ENCODE data around the gene RC3H1.
A peak's percentile ranks its signal among the peaks of the same experiment; 100 is the strongest.
"Not testable (repeated sequence)": the region's sequence is repeated elsewhere in the genome, so short reads cannot be mapped to it uniquely, and the experiment has no call there.

The RC3H1 gene, protein sequence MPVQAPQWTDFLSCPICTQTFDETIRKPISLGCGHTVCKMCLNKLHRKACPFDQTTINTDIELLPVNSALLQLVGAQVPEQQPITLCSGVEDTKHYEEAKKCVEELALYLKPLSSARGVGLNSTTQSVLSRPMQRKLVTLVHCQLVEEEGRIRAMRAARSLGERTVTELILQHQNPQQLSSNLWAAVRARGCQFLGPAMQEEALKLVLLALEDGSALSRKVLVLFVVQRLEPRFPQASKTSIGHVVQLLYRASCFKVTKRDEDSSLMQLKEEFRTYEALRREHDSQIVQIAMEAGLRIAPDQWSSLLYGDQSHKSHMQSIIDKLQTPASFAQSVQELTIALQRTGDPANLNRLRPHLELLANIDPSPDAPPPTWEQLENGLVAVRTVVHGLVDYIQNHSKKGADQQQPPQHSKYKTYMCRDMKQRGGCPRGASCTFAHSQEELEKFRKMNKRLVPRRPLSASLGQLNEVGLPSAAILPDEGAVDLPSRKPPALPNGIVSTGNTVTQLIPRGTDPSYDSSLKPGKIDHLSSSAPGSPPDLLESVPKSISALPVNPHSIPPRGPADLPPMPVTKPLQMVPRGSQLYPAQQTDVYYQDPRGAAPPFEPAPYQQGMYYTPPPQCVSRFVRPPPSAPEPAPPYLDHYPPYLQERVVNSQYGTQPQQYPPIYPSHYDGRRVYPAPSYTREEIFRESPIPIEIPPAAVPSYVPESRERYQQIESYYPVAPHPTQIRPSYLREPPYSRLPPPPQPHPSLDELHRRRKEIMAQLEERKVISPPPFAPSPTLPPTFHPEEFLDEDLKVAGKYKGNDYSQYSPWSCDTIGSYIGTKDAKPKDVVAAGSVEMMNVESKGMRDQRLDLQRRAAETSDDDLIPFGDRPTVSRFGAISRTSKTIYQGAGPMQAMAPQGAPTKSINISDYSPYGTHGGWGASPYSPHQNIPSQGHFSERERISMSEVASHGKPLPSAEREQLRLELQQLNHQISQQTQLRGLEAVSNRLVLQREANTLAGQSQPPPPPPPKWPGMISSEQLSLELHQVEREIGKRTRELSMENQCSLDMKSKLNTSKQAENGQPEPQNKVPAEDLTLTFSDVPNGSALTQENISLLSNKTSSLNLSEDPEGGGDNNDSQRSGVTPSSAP

DNA sequence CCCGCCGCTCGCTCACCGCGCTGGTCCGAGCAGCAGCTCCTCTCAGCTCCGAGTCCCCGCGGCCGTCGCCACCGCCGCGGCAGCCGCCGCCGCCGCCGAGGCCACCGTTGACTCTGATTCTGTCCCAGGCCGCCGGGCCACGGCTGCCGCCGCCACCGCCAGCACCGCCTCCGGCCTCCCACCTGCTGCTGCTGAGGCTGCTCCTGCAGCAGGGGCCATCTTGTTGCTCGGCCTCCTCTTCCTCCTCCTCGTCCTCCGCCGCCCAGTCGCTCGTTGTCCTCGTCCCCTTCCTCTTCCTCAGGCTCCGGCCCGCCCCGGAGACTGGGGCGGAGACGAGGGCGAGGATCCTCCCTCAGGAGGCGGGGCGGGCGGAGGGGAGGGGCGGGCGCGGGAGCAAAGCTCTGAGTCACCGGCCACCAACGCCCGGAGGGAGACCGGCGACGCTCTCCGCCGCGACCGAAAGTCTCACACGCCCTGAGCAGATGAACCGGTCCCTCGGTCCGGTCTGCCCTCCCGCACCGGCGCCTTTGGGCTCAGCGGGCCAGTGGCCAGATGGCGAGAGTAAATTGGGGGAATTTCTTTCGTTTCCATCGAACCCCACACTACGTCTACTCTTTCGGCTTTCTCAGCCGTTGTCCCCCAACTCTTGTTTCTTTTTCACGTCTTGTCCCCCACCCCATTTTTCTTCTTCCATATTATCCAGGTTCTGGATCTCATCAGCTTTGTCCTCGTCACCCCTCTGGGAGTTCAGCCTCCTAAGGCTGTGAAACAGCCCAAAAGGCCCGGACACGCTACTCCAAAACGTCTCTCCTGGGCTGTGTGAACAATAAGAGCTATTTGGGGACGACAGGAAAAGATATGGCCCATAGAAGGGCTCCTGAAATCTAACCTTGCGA lies at the start of gene RC3H1:
TSS of gene RC3H1 (minus strand) at position 278 of the 896 bp plus-strand sequence. CDS start 29,372 bp downstream, outside the sequence.
- DNase-seq: peak; percentile 95

DNA sequence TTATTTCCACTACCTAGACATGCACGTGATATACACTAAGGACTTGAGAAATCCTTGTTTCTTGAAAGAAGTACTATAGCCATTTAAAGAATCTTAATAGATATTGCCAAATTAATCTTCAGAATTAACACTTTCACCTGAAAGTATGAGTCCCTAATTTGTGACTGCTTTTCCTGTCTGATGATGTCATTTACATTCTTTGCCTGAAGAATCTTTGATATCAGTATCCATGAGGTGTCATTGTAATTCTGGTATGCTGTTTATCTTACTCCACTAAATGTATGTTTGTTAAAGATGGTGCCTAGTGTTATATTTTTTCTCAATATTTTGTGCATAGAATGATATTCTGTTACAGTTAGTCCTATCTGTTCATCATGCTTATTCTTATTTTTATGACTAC lies 48.5 kb upstream of the RC3H1 start:
- no peak for DNase-seq

DNA sequence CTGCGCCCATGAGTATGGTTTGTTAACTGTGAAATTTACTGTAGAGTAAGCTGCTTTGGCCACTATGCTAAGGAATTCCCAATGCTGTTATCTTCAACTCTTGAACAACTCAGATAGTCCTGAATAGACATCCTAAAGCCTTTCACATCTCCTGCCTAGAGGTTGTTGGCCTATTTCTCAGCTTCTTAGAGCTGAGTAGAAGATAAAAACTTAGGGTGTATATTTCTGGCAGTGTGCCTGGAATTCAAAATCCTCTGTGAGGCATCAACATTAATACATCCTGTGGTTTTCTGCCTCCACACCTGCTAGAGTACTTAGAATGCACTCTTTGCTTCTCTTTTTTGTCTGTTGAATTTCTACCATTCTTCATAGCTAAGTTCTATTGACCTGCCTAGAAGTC lies 45.8 kb upstream of the RC3H1 start:
- DNase-seq: no peak

DNA sequence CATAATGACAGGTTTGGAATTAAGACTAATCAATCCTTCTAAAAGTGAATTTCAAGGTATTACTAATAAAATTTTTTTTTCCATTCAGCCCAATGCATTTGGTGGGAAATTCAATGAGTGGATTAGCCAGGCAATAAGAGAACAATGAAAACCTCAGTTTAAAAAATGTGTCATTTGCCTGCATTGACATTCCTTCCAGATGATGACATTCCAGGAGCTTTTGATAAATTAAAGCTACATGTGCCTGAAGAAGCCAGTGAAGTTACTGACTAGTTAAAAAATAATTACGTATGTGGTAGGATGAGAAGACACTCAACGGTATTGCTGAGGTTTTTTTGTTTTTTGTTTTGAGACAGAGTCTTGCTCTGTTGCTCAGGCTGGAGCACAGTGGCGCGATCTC lies 37.9 kb upstream of the RC3H1 start:
- DNase-seq: no peak

DNA sequence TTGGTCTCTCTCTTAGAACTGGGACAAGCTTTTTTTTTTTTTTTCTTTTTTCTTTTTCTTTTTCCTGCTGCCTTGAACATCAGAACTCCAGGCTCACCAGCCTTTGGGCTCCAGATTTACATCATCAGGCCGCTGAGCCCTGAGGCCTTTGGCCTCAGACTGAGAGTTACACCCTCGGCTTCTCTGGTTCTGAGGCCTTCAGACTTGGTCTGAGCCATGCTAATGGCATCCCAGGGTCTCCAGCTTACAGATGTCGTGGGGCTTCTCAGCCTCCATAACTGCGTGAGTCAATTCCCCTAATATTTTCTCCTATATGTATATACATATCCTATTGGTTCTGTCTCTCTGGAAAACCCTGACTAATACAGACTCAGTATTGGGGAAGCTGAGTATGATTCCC lies 36.5 kb upstream of the RC3H1 start:
- DNase-seq: no peak

DNA sequence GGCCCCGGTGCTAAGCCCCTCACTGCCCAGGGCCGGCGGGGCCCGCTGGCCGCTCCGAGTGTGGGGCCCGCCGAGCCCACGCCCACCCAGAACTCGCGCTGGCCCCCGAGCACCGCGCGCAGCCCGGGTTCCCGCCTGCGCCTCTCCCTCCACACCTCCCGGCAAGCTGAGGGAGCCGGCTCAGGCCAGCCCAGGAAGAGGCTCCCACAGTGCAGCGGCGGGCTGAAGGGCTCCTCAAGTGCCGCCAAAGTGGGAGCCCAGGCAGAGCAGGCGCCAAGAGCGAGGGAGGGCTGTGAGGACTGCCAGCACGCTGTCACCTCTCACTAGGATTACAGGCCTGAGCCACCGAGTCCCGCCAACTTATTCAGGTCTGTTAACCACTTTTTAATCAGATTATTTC lies 34.5 kb upstream of the RC3H1 start:
- DNase-seq: not testable (repeated sequence)

DNA sequence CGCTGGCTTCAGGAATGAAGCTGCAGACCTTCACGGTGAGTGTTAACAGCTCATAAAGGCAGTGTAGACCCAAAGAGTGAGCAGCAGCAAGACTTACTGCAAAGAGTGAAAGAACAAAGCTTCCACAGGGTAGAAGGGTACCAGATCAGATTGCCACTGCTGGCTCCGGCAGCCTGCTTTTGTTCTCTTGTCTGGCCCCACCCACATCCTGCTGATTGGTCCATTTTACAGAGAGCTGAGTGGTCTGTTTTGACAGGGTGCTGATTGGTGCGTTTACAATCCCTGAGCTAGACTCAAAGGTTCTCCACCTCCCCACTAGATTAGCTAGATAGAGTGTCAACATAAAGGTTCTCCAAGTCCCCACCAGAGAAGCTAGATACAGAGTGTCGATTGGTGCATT lies 33.6 kb upstream of the RC3H1 start:
- not testable (repeated sequence) for DNase-seq

DNA sequence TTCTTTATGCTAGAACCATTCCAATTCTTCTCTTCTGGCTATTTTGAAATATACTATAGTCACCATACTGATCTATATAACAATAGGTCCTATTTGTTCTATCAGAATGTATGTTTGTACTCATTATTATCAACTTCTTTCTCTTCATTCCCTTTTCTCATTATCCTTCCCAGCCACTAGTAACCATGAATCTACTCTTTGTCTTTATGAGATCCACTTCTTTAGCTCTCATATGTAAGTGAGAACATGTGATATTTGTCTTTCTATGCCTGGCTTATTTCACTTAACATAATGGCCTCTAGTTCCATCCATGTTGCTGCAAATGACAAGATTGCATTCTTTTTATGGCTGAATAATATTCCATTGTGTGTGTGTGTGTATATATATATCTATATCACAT lies 31.7 kb upstream of the RC3H1 start:
- no peak for DNase-seq

DNA sequence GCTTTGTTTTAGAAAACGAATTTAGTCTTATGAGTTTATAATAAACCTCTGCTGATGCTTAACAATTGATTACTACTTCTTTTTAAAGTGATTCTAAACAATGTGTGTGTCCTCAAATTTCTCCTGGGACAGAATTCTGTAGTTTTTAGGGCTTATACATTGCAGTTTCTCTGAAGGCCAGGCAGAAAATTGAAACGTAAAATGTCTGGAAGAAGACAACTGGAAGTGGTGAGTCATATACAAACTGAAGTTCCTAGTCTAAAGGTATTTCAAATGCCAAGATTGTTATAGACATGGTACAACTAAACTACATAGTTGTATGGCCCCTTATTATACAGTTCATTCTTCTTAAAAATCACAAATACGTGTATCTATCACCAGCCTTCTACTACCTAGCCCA lies 30.5 kb upstream of the RC3H1 start:
- no peak for DNase-seq

DNA sequence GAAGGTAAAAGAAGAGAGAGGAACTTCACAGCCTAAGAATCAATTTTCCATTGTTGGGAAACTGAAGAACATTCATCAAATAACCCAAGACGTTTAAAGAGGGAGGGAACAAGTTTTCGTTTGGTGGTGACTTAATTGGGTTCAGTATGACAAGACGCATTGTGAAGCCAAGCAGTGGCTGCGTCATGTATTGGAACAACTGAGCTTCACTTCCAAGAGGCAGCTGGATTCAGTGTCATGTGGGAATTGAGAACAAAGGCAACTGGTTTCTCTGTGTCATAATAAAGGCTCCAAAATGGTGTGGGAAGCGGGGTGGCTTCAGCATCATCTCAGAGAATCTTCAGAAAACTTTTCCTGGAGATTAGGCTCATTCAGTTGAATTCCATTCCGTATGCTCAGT lies 29.8 kb upstream of the RC3H1 start:
- DNase-seq: no peak

DNA sequence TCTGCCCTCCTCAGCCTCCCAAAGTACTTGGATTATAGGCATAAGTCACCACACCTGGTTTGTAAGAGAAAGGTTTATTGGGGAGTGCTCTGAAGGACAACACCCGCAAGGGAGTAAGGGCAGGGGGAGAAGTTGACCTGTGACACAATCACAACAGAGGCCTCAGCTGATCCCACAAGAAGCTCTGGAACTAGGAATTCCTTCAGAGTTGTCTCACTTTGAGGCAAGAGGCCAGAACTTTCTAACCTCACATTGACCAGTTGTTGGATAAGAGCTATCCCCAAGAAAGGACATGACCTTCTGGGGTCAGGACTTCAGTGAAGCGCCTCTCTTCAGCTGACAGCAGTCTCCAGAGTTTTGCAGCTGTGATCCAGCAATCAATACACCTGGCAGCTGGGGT lies 27.4 kb upstream of the RC3H1 start:
- DNase-seq: no peak

DNA sequence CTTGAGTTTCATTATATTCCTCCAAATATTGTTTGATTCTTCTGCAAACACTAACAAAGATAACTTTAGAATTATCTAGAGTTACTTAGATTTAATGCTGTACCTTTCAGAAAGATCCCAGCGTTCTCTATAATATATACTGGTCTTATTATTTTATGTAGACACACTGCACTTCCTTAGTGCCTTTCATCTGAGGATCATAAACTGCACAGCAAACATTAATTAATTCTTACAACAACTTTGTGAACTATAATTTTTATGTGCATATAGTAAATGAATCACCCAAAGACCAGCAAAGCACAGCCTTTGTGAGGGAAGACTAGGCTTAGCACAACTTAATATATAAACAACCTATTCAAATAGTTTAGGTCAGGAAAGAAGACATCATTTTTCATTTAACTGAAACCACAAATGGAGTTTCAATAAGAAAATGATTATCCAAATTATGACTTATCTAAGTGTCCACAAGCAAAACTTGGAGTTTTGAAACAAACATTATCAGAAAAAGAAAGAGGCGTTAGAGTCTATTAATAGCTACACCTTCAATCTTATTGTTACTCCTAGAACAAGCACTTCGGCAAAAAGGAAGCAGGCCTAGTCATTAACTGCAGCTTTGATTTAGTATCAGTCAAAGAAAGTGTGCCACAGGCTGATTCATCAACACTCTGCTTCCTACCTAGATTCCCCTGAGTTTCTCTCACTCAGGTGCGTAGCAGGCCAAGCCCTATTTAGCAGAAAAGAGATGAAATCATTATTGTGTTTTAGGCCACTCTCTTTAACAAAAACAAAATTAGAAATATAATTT lies 22.5 kb upstream of the RC3H1 start:
- DNase-seq: no peak

DNA sequence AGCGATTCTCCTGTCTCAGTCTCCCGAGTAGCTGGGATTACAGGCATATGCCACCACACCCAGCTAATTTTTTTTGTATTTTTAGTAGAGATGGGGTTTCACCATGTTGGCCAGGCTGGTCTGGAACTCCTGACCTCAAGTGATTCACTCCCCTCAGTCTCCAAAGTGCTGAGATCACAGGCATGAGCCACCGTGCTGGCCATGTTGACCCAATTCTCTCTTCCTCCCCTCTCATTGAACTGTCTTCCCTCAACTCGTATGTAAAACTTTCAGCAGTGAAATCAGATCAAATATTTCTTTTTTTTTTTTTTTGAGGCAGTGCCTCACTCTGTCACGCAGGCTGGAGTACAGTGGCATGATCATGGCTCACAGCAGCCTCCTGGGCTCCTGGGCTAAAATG lies 20.4 kb upstream of the RC3H1 start:
- not testable (repeated sequence) for DNase-seq

DNA sequence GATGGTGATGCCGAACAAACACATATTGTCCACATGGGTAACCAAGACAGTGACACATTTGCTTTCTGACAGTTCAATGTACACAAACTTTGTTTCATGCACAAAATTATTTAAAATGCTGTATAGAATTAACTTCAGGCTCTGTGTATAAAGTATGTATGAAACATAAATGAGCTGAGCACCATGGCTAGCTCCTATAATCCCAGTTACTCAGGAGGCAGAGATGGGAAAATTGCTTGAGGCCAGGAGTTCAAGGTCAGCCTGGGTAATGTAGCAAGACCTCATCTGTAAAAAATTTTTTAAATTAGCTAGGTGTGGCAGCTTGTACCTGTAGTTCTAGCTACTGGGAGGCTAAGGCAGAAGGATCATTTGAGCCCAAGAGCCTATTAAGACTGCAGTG lies 19.2 kb upstream of the RC3H1 start:
- DNase-seq: no peak

DNA sequence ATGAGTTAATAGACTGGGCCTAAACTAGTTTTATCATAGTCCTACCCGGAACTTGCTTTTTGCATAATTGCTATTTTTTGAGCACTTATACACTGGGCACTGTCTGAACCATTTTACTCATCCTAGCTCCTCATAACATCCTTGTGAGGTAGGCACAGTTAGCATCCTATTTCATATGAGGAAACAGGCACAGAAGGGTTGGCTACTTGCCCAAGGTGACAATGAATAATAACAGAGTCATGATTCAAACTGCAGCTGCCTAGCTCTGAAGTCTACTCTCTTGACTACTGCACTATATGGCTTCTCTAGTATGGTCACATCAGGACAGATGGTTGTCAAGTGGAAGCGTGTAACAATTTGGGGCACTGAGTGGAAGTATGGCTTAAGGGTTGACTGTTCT lies 18.2 kb upstream of the RC3H1 start:
- DNase-seq: no peak

DNA sequence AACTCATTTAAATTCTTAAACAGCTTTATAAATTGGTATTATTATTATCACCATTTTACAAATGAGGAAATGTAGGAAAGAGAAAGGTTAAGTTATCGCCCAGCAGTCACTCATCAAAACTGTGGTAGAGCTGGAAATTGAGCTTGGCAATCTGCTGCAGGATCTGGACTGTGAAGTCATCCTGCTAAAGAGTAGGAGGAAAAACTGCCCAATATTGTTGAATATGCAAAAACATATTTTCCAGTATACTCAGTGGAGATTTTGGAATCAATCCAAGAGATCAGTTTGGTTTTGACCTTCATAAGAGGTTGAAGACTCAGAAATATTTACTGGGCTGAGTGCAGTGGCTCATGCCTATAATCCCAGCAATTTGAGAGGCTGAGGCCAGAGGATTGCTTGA lies 16.9 kb upstream of the RC3H1 start:
- DNase-seq: no peak

DNA sequence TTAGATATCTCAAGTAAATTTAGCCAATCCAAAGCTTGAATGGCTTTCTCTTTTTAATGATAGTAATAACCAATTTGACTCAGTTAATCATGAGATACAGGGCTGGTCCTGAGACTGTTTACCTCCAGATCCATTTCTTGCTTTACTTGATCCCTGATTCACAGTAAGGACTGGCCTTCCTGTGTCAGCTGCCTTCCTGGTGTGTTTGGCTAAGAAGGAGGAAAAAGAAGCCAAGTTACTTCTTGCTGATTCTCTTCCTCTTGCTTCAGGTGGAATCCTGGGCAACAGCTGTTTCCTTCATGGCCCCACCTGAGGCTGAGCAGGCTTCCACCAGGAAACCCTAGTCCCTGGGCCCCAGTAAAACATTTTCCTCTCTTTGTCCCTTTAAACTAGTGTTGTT lies 14.6 kb upstream of the RC3H1 start:
- DNase-seq: no peak

DNA sequence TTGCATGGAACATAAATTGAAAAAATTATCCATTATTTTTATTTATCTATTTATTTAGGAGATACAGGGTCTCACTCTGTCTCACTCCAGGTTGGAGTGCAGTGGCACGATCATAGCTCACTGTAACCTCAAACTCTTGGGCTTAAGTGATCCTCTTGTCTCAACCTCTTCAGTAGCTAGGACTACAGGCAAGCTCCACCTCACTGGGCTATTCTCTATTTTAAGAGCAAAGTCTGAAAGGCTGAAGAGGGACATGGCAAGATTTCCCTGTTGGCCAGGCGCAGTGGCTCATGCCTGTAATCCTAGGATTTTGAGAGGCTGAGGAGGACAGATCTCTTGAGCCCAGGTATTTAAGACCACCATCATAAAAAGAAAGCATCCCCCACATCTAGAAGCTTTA lies 14.0 kb upstream of the RC3H1 start:
- DNase-seq: no peak

DNA sequence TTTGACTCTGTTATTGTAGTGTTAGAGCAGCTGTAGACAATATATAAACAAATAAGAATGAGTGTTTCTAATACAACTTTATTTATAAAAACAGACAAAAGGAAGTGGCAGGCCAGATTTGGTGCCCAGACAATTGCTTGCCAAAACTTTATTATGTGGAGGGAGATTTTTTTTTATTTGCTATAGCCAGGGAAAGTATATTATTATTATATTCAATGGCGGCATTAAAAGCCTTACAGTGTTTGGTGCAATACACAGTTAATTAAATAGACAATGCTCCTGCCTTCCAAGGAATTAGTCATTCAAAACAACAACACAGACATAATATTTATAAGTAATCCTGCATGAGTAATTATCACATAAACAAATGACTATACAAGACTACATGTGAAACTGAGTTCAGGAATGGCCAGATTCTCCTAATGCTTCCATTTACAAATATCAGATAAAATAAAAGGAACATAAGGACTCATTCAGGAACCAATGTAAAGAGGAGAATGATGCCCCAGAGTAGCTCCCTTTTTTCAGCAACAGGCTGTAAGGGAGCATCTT lies 10.6 kb upstream of the RC3H1 start:
- DNase-seq: no peak

DNA sequence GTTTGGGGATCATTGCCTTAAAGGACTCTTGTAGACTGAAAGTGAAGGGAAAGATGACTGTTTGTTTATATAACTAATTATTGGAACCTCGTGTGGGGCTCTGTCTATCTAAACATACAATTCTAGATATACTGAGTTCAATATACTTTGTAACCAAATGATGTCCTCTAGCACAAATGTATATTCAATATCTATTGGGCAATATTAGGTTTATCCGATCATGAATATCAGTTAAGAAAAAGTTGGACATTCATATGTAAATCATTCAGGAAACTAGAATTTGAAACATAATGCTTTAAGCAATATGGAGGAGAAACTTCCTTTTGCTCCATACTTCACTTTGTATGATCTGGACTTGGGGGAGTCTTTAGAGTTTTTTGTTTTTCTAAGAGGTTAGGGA lies 8.9 kb upstream of the RC3H1 start:
- no peak for DNase-seq

DNA sequence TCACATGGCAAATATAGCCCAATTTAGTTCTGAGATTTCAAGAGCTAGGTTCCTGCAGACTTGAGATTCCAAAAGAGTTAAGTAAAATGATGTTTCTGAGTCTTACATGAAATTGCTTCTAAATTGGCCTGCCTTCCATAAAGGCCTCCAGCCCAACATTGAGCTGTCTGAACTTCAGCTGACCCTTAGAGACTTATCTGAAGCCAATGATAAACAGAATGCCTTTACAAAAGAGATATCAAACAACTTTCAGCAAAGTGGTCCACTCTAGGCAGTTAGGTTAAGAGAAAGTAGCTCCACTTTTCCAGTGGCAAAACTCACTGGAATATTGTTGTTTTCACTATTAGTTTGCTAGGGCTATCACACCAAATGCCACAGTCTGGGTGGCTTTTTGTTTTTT lies 6.3 kb upstream of the RC3H1 start:
- DNase-seq: no peak
